Kidney tubule cell (primary cell): ENCODE data around the gene AFF4.
A peak's percentile ranks its signal among the peaks of the same experiment; 100 is the strongest.
"Not testable (repeated sequence)": the region's sequence is repeated elsewhere in the genome, so short reads cannot be mapped to it uniquely, and the experiment has no call there.

ENCODE experiments used
- DNase-seq: peaks from one replicate; pipeline ENCODE4 v3.0.0-alpha.2; 2018; ENCODE audit warnings: low spot score

The AFF4 gene

GRCh38 chr5:132952829-132953228 is 10.6 kb downstream of the AFF4 start:
- no peak for DNase-seq

DNA sequence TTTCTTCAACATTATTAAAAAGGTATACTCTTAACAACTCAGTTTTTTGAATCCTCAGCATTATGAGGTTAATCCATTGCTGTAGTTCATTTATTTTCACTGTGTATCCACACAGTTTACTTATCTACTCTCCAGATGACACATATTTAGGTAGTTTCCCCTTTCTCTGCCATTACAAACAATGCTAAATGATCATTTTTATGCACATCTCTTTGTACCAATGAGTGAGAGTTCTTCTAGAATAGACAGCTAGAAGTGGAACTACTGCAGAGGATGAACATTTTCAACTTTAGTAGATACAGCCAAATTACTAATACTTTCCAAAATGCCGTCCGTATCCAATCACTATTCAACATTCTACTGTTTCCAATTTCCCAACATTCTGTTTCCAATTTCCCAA is 11.5 kb downstream of the AFF4 start:
- no peak for DNase-seq

GRCh38 chr5:132949136-132949535 is 14.3 kb downstream of the AFF4 start:
- DNase-seq, result no peak

- DNase-seq, result peak; percentile 6
Measured at GRCh38 chr5:132947671-132948070, 15.8 kb downstream of the AFF4 start.

GRCh38 chr5:132945315-132945714 is 18.1 kb downstream of the AFF4 start:
- DNase-seq, result not testable (repeated sequence)

GRCh38 chr5:132943362-132944022 is 19.9 kb downstream of the AFF4 start:
- DNase-seq, result no peak

DNA sequence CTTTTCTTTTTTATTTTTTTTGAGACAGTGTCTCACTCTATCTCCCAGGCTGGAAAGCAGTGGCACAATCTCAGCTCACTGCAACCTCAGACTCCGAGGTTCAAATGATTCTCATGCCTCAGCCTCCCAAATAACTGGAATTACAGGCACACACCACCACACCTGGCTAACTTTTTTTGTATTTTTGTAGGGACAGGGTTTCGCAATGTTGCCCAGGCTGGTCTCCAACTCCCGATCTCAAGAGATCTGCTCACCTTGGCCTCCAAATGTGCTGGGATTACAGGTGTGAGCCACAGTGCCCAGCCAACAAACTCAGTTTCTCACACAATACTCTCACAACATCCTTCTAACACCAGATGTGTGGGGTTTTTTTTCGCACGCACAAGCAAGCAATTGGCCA is 22.1 kb downstream of the AFF4 start:
- no peak for DNase-seq

- no peak for DNase-seq
Measured at GRCh38 chr5:132928062-132928407, 35.4 kb downstream of the AFF4 start.

- DNase-seq, result no peak
Measured at GRCh38 chr5:132927355-132928061, 35.9 kb downstream of the AFF4 start.

DNA sequence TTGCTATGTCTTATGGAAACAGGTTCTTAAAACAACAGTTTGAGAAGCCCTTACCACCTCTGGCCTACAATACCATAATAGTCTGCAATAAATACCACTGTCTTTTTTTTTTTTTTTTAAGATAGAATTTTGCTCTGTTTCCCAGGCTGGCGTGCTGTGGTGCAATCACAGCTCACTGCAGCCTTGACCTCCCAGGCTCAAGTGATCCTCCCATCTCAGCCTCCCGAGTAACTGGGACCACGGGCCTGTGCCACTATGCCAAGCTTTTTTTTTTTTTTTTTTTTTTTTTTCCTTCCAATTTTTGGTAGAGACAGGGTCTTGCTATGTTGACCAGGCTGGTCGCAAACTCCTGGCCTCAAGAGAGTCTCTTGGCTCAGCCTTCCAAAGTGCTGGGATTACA is 37.0 kb downstream of the AFF4 start:
- no peak for DNase-seq

GRCh38 chr5:132916086-132916485 is 47.3 kb downstream of the AFF4 start:
- no peak for DNase-seq

- peak; percentile 15 for DNase-seq
Measured at GRCh38 chr5:132915681-132916080, 47.8 kb downstream of the AFF4 start.

GRCh38 chr5:132909702-132910101 is 53.7 kb downstream of the AFF4 start:
- no peak for DNase-seq

DNA sequence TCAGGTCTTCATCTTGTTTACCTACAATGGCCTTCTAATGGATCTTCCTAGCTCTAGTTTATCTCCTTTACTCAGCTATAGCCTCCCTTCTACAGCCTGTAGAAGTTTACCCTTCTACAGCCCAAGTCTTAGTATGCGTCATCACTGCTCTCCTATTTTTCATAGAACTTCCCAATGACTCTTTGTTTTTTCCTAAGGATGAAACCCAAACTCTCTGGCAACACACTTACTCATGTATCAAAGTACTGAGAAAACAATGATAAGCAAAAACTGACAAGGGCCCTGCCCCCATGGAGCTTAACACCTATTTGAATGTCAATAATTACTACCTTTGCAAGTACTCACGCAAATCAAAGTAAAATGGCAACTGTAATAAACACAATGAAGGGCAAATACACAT is 56.3 kb downstream of the AFF4 start:
- no peak for DNase-seq

GRCh38 chr5:132905938-132906337 is 57.5 kb downstream of the AFF4 start:
- DNase-seq, result no peak

DNA sequence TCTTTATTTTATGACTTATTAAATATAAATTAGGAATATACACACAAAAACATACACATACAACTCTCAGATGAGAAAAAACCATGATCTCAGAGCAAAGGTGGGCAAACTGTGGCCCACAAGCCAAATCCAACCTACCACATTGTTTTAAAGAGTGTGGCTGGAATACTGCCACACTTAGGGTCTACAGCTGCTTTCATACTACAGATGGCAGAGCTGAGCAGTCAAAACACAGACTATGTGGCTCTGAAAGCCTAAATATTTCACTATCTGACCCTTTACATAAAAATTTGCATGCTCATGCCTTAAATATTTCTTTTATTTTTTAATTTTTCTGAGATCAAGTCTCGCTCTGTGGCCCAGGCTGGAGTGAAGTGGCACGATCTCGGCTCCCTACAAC is 61.7 kb downstream of the AFF4 start:
- DNase-seq, result no peak

- no peak for DNase-seq
Measured at GRCh38 chr5:132901036-132901435, 62.4 kb downstream of the AFF4 start.

- DNase-seq, result no peak
Measured at GRCh38 chr5:132898094-132898493, 65.3 kb downstream of the AFF4 start.

- no peak for DNase-seq
Measured at GRCh38 chr5:132896685-132897084, 66.7 kb downstream of the AFF4 start.

DNA sequence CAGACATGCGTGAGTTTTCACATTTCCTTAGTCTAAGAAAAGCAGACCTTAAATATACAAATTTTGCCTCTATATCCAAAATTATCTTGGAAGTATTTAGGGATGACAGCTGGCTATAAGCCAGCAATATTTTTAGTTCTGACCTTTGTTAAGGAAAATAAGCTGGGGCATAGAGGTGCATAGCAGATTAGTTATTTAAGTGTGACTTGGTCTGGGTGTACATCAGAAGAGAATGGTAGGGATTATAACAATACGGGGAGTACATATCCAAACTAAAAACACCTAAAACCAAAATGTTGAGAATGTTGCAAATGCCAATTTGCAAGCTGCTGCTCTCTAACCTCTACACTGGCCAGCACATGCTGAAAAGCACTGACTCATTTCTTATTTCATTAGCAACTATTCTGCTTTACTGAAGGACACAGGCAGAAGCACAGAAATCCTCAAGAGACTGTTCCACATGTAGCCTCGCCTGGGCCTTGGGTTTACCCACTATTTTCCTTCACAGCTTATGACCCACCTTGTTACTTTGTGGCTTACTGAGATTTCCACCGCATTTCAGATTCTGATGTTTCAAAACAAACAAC is 67.6 kb downstream of the AFF4 start:
- DNase-seq, result no peak

GRCh38 chr5:132890817-132891216 is 72.6 kb downstream of the AFF4 start:
- no peak for DNase-seq

GRCh38 chr5:132889501-132889900 is 73.9 kb downstream of the AFF4 start:
- DNase-seq, result no peak

DNA sequence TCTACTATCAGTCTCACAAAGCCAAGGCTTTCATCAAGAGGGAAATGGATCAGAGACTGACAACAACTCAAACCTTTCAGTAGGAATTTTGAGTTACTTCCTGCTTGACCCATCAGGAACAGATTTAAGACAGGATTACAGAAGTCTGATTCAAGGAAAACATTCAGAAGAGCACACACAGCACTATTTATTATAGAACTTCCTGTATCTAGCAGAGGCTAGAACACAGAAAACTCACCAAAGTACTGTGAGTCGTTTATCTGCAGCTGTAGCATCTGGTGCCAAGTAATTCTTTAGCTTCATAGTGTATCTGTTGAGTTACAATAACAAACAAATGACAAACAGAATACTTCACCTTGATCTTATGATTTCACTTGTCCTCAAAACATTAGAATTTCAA is 76.2 kb downstream of the AFF4 start:
- DNase-seq, result peak; percentile 22
